ENCODE data around the gene LATS2.

GRCh38 chr13:21045100-21045499, 16.3 kb downstream of the LATS2 start:
- TF ChIP-seq, protein P1, sequence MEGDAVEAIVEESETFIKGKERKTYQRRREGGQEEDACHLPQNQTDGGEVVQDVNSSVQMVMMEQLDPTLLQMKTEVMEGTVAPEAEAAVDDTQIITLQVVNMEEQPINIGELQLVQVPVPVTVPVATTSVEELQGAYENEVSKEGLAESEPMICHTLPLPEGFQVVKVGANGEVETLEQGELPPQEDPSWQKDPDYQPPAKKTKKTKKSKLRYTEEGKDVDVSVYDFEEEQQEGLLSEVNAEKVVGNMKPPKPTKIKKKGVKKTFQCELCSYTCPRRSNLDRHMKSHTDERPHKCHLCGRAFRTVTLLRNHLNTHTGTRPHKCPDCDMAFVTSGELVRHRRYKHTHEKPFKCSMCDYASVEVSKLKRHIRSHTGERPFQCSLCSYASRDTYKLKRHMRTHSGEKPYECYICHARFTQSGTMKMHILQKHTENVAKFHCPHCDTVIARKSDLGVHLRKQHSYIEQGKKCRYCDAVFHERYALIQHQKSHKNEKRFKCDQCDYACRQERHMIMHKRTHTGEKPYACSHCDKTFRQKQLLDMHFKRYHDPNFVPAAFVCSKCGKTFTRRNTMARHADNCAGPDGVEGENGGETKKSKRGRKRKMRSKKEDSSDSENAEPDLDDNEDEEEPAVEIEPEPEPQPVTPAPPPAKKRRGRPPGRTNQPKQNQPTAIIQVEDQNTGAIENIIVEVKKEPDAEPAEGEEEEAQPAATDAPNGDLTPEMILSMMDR (IDR thresholded peaks at IDR 0.05): no peak
- no peak for TF ChIP-seq POLR2A (IDR thresholded peaks at IDR 0.05)
